ENCODE results near the gene PCBP3. TPM values are rescaled to one million over a fixed set of nuclear protein-coding genes. Genes with fewer than 3 reads are reported as not detected.

PCBP3 gene
- total RNA-seq, 1 donor from 2014 or later, result not detected

DNA sequence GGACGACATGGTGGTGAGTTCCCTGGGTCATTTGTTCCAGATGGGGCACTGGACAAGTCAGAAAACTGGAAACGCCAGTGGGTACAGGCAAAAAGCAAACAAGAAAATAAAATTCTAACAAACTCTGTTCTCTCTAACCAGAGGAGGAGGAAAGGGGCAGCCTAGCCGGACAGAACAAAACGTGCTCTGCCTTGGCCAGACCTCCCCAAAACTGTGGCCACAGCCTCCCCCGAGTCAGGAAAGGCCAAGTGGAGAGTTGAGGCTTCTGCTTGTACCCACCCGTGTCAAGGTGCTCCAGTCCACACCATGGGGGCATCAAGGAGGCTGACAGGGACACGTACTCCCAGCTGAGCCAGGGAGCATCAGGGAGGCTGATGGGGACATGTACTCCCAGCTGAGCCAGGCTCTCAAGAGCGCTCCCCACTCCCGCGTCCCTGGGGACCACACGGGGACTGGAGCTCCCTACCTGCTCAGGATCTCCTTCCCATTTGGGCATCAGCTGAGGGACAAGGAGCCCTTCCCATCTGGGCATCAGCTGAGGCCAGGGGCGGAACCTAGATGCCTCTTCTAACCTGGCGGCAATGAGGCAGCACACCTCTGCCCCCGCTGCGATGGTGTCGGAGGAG is 183.3 kb downstream of the PCBP3 start:
- TF ChIP-seq, protein P1, sequence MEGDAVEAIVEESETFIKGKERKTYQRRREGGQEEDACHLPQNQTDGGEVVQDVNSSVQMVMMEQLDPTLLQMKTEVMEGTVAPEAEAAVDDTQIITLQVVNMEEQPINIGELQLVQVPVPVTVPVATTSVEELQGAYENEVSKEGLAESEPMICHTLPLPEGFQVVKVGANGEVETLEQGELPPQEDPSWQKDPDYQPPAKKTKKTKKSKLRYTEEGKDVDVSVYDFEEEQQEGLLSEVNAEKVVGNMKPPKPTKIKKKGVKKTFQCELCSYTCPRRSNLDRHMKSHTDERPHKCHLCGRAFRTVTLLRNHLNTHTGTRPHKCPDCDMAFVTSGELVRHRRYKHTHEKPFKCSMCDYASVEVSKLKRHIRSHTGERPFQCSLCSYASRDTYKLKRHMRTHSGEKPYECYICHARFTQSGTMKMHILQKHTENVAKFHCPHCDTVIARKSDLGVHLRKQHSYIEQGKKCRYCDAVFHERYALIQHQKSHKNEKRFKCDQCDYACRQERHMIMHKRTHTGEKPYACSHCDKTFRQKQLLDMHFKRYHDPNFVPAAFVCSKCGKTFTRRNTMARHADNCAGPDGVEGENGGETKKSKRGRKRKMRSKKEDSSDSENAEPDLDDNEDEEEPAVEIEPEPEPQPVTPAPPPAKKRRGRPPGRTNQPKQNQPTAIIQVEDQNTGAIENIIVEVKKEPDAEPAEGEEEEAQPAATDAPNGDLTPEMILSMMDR (conservative IDR thresholded peaks at IDR 0.05; ENCODE audit: low read depth, low read length), result no peak
- DNase-seq (ENCODE audit: low read depth), result no peak
- no peak overlapping the region for H3K4me3 ChIP-seq (ENCODE audit: low read depth, low read length)

DNA sequence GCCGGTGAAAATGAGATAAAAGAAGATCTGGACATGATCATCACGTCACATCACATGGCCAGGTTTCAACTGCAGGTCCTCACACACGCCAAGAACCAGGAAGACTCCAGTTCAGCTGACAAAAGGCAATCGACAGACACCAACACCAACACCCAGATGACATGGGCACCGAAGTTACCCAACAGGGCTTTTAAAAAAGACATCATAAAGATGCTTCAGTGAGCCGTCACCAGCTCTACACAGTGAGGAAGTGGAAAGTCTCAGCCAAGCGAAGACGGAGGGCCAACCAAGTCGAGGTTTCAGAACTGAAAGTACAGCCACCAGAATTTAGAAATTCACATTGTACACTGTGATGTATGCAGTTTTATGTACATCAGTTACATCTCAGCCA is 183.8 kb downstream of the PCBP3 start:
- TF ChIP-seq, protein P1 (conservative IDR thresholded peaks at IDR 0.05; ENCODE audit: low read depth, low read length), result no peak
- no peak overlapping the region for H3K4me3 ChIP-seq (ENCODE audit: low read depth, low read length)
- DNase-seq (ENCODE audit: low read depth), result no peak

- DNase-seq (ENCODE audit: low read depth), result no peak
- no peak overlapping the region for H3K4me3 ChIP-seq (ENCODE audit: low read depth, low read length)
- TF ChIP-seq, protein P1 (conservative IDR thresholded peaks at IDR 0.05; ENCODE audit: low read depth, low read length), result no peak
Measured at GRCh38 chr21:45827881-45828579, 184.5 kb downstream of the PCBP3 start.

- TF ChIP-seq, protein P1 (conservative IDR thresholded peaks at IDR 0.05; ENCODE audit: low read depth, low read length), result no peak
- H3K4me3 ChIP-seq (ENCODE audit: low read depth, low read length), result no peak overlapping the region
- DNase-seq (ENCODE audit: low read depth), result no peak
Measured at GRCh38 chr21:45828580-45829570, 185.3 kb downstream of the PCBP3 start.

- no peak overlapping the region for H3K4me3 ChIP-seq (ENCODE audit: low read depth, low read length)
- no peak for DNase-seq (ENCODE audit: low read depth)
- TF ChIP-seq, protein P1 (conservative IDR thresholded peaks at IDR 0.05; ENCODE audit: low read depth, low read length), result no peak
Measured at GRCh38 chr21:45829668-45830067, 186.1 kb downstream of the PCBP3 start.

GRCh38 chr21:45830221-45830640 is 186.7 kb downstream of the PCBP3 start:
- no peak overlapping the region for H3K4me3 ChIP-seq (ENCODE audit: low read depth, low read length)
- no peak for DNase-seq (ENCODE audit: low read depth)
- TF ChIP-seq, protein P1 (conservative IDR thresholded peaks at IDR 0.05; ENCODE audit: low read depth, low read length), result no peak
